ENCODE data around the gene RANBP1.

Gene RANBP1

DNA sequence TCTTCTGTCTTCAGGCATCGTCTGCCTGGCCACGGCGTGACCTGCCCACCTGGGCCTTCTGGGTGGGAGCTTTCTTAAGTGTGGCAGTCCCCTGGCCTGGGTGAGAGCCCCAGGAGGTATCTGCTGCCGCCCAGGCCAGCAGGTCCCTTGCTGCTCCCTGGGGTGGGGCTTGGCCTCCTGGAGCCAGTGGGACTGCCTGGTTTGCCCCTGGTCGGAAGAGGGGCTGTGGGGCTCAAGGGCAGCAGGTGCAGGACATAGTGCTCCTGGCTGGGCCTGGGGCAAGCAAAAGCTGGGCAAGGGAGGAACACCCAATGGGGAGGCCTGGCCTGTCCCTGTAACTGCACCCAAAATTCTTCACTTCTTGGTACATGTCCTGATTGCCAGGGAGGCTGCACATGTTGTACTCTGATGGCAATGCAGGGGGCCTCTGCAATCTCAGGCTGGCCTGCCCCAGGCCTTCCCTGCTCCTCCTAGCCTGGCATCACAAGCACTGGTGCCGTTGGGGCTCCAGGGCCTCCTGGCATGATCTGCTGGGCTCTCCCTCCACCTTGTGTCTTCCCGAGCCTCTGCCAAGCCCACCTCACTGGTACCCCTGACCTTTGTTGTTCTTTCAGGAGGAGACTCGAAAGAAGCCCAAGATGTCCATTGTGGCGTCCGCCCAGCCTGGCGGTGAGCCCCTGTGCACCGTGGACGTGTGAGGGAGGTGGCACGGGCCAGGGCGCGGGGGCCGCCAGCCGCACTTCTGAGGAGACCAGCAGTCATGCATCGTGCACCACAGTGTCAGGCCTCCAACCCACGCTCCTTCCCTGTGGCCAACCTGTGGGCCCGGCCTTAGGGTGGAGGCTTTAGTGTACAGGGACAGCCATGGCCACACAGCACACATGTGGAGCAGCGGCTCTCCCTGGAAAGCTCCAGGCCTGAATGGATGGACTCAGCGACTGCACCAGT, 6.2 kb upstream of the RANBP1 start:
- no peak for DNase-seq

DNA sequence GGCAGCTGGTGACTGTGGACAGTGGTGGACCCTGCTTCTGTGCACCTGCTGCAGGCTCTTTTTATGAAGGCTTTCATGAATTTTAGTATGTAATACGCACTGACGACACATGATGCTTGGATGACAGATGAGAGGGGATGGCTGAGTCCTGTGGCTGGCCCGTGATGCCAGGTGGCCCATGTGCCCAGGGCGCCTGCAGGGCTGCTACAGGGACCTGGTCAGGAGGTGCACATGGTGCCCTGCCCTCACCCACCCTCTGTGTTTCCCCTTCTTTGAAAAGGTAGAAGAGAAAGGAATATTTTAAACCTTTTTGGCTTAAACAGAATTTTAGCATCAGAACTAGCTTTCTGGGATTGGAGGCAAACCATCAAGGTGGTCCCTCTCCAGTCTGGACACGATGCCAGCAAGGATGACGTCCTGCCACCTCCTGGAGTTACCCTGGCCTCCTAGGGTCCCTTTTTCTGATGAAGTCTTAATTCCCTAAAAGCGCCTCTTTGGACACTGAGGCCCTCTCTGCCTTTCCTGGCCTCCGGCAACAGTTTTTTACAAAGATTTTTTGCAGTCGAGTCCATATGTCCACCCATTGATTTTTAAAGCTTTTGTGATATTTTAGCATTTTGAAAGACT, 5.4 kb upstream of the RANBP1 start:
- no peak for DNase-seq

- DNase-seq = peak in 2 of 5 experiments; percentile 20 to 57
Observed at GRCh38 chr22:20111045-20111688, 4.7 kb upstream of the RANBP1 start.

GRCh38 chr22:20111689-20112622, 3.9 kb upstream of the RANBP1 start:
- DNase-seq = no peak

DNA sequence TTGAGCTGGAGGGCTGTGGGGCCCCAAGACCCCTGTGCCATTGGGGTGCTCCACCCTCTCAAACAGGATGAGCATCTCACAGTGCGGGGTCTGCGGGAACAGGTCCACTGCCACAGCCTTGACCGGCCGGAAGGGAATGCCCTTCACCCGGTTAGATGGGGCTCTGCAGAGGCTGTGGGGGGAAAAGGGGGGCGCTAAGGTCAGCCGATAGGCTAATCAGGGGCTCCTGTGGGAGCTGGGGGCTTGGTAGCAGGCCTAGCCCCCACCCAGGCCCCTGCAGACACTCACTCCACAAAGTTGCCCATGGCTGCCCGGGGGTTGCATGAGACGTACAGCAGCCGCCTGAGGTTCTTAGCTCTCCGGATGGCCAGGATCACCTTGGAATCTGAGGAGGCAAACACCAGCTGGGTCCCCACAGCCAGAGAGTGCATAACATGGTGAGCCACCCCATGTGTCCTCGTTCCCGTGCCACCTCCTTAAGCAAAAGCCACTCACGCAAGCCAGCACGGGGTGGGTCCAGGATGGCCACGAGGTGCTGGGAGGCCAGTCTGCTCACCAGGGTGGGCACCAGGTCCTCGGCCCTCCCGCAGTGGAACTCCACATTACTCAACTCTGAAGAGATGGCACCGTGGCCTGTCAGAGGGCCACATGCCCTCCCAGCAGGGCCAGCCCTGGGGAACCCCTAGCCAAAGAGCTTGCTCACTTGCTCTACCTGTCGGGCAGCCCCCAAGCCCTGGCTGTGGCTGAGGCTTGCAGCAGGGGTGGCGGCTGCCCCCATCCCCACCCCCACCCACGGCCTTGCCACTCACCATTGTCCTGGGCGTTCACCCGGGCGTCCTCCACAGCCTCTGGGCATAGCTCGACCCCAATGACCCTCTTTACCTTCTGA, 3.0 kb upstream of the RANBP1 start:
- DNase-seq = no peak

DNA sequence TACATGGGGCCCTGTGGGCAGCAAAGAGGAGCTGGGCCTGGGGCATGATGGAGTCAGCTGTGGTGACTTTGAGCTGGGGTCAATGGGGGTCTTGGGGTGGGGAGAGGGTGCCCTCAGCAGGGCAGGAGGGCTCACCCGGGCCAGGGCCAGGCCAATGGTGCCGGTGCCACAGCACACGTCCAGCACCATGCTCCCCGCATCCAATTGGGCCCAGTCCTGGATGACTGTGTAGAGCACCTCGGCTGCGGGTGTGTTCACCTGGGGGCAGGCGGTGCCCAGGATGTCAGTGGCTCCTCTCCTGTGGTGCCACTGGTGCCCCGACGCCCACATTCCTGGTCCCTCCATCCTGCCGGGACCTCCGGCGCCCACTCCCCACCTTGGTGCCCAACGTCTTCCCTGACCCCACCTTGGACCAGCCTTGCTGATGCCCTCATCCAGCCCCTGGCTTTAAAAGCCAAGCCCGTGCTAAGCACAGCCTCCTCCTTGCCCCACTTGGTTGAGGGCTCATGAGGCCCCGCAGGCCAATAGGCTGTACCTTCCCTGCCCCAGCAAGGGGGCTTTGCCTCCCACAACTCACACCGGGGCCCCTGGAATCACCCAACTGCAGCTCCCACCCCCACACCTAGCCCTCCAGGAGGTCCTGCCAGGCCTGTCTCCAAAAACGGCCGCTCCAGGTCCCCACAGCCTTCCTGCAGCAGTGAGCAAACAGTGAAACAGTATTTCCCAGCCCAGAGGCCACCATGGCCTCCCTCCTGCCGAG, 2.2 kb upstream of the RANBP1 start:
- DNase-seq = no peak

GRCh38 chr22:20114506-20115475, 1.1 kb upstream of the RANBP1 start:
- DNase-seq = no peak

- no peak for DNase-seq
Observed at GRCh38 chr22:20116376-20116950, 559 bp downstream of the RANBP1 start.

- peak; percentile 93 to 99 (median 95) for DNase-seq
Observed at GRCh38 chr22:20116951-20117632, 1.2 kb downstream of the RANBP1 start, which contains the start of gene TRMT2A. TSS of gene TRMT2A (minus strand) at chr22:20117226. CDS start at chr22:20116906, 320 bp downstream.

DNA sequence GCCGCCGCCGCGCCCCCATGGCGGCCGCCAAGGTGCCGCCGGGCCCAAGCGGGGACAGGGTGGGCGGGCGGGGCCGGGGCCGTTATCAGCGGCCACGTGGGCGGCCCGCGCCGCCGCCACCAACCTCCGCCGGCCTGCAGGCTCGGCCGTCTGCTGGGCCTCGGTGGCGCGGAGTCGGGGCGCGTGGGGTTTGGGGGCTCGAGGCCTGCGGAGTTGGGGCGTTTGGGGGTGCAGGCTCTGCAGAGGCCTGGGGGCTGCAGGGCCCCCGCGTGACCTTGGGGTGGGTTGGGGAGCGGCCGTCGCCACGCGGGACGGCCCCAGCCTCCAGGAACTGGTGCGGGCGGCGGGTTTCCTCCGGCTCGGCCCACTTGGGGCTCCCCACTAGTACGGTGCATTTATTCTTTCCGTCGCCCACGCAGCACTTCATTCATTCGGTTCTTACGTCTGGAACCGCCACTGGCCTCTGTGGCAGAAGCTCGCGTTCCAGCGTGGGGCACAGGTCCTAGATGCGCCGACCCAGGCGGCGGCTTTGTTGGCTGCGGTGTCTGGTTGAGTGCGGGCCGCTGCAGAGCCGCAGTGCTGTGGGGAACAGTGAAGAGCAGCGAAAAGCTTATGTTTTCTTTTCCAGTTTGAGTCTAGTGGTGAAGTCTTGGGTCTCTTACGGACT, 1.9 kb downstream of the RANBP1 start:
- DNase-seq = peak in 4 of 5 experiments; percentile 48 to 67 (median 55)

DNA sequence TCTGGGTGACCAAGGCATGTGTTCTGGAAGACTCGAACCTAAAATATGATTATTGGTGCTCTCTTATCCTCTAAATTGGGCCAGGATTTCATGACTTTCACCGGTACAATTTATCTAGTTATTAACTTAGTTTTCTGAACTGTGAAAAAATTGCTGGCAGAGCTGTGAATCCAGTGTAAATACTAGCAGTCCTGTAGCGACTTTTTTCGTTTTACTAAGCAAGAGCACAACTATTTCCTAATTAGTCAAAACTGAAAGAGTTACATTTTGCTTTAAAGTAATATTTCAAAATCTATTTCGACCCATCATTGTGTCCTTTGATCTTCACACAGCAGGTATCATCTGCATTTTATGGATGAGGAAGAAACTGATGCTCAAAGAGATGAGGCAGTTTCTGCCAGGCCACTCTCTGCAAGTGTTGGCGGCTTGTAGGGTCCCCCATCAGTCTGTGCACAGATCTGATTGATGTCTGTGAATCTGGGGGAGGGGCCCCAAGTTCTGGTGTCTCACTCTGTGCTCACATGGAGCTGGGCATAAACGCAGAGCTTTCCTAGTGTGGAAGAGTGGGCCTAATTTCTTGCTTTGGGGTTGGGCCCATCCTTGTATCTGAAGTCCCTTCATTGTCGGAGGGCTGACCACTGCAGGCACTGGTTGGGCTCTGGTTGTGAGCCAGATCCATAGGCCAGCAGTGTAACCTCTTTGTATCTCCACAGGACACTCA, 2.6 kb downstream of the RANBP1 start:
- no peak for DNase-seq

- DNase-seq = no peak
Observed at GRCh38 chr22:20121856-20122415, 6.0 kb downstream of the RANBP1 start.

DNA sequence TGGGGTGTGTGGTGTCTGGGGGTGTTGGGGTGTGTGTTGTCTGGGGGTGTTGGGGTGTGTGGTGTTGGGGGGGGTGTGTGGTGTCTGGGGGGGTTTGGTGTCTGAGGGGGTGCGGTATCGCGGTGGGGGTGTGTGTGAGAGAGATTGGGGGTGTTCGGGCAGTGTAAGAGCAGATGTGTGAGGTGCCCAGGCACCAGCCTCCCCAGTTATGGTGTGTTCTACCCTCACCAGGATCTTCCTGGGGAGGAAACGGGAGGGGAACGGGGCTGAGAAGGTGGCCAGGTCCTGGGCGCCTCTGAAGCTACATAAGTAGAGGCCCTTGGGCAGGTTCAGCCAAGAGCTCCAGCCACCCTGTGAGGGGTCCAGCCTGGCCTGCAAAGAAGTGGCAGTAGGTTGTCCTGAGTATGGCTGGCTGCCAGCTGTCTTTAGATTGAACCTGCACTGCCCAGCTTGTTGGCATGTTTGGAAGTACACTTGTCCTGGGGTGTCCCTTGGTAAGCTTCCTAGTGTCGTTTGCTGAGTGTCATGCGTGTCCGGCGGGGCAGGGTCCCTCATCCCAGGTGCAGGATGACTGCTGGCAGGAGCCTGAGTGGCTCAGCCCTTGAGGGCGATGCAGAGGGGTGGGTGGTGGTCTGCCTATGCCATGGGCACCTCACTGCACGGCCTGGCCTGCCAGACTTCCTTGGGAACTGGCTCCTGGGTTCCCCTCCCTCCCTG, 7.6 kb downstream of the RANBP1 start:
- no peak for DNase-seq

- DNase-seq = no peak
Observed at GRCh38 chr22:20124083-20124787, 8.3 kb downstream of the RANBP1 start.

All from T-helper 2 cell (primary cell).